ENCODE data around the gene CYP19A1. TPM values are rescaled to one million over a fixed set of nuclear protein-coding genes. Genes with fewer than 3 reads are reported as not detected.

CYP19A1 gene
- polyA plus RNA-seq, 1 of the 3 experiments (the other 2 are of a cell fraction), result 0.03 TPM

DNA sequence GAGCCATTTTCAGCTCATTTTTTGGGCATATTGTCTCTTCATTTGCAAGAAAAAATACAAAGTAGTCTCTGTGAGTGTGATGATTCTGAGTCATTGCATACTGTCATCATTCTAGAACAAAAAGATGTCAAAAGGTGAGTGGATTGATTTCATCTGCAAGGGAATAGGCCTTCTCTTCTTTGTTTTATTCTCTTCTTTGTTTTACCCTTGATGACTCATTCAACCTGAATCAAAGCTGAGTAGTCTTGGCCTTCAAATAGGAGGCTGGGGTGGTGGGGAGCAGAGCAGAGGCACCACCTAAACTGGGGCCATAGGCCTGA lies 25.4 kb downstream of the CYP19A1 start:
- Histone ChIP-seq H3K4me2 (no peak overlapping the region), H3K27ac (ENCODE audit: low read depth in 2 of 2, low read length in 1 of 2) (no peak overlapping the region), H3K9me3 (no peaks in the 10 kb centered on the region), H3K36me3 (replicated peaks in 1 of 2; ENCODE audit: control insufficient read depth in 1 of 2, insufficient read depth in 2 of 2, low read length in 1 of 2) (no peaks in the 10 kb centered on the region), H3K27me3 (ENCODE audit: insufficient read depth) (no peaks in the 10 kb centered on the region), H3K9me2 (no peaks in the 10 kb centered on the region), H4K20me1 (ENCODE audit: insufficient read depth) (no peaks in the 10 kb centered on the region), H2AFZ (ENCODE audit: low read depth) (no peak overlapping the region), H3K9ac (no peak overlapping the region), H3K79me2 (ENCODE audit: insufficient read depth) (no peaks in the 10 kb centered on the region), H3K4me3 (ENCODE audit: low read depth in 2 of 2, low read length in 1 of 2) (no peak overlapping the region), H3K4me1 (ENCODE audit: control insufficient read depth in 1 of 2, insufficient read depth in 2 of 2, low read depth in 1 of 2, low read length in 1 of 2) (no peaks in the 10 kb centered on the region; a peak in 1 of 4 replicates), H3F3A (replicated peaks; ENCODE audit: insufficient read depth) (no peaks in the 10 kb centered on the region)
- no peak for DNase-seq
- TF ChIP-seq SMC3 (IDR thresholded peaks at IDR 0.05; ENCODE audit: low read depth, low read length) (no peak), NRF1 (IDR thresholded peaks at IDR 0.05; ENCODE audit: low read depth, low read length) (no peak), RFX5 (IDR thresholded peaks at IDR 0.05; ENCODE audit: low read length) (no peak), FOXM1 (IDR thresholded peaks at IDR 0.05; ENCODE audit: low read depth) (no peak), MXI1 (IDR thresholded peaks at IDR 0.05; ENCODE audit: low read depth, low read length) (no peak), POLR2AphosphoS5 (IDR thresholded peaks at IDR 0.05; ENCODE audit: low read depth, low read length) (no peak), RCOR1 (IDR thresholded peaks at IDR 0.05; ENCODE audit: low read length) (no peak), CHD2 (IDR thresholded peaks at IDR 0.05; ENCODE audit: low read length, partially characterized antibody) (no peak), SIN3A (IDR thresholded peaks at IDR 0.05; ENCODE audit: borderline replicate concordance, low read depth, low read length) (no peak), REST (IDR thresholded peaks at IDR 0.05; ENCODE audit: low read depth, low read length) (no peak), FOXJ3 (CRISPR knock-in tag; IDR thresholded peaks at IDR 0.05) (no peak), EZH2phosphoT487 (IDR thresholded peaks at IDR 0.05; ENCODE audit: borderline replicate concordance, low read depth) (no peak), NFIC (IDR thresholded peaks at IDR 0.05; ENCODE audit: borderline replicate concordance) (no peak), ZBTB33 (IDR thresholded peaks at IDR 0.05; ENCODE audit: borderline replicate concordance, low read depth) (no peak)
- TF ChIP-seq, protein P1, sequence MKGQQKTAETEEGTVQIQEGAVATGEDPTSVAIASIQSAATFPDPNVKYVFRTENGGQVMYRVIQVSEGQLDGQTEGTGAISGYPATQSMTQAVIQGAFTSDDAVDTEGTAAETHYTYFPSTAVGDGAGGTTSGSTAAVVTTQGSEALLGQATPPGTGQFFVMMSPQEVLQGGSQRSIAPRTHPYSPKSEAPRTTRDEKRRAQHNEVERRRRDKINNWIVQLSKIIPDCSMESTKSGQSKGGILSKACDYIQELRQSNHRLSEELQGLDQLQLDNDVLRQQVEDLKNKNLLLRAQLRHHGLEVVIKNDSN (IDR thresholded peaks at IDR 0.05; ENCODE audit: borderline replicate concordance, low read depth), result no peak
- POLR2A ChIA-PET, result no interaction called here
- CTCF ChIA-PET, result interaction anchor here (1.9 to 2.2 kb wide), 2 partner anchors 70 to 120 kb away, joined by 6 to 7 read pairs; no protein-coding TSS in a partner anchor

All from SK-N-SH (cell line).